ELR (cell line): ENCODE data around the gene ACSBG1.

Source experiments
- DNase-seq: peaks from one replicate; pipeline ENCODE4 v3.0.0-alpha.2; 2015; ENCODE audit warnings: low read depth

ACSBG1 gene

DNA sequence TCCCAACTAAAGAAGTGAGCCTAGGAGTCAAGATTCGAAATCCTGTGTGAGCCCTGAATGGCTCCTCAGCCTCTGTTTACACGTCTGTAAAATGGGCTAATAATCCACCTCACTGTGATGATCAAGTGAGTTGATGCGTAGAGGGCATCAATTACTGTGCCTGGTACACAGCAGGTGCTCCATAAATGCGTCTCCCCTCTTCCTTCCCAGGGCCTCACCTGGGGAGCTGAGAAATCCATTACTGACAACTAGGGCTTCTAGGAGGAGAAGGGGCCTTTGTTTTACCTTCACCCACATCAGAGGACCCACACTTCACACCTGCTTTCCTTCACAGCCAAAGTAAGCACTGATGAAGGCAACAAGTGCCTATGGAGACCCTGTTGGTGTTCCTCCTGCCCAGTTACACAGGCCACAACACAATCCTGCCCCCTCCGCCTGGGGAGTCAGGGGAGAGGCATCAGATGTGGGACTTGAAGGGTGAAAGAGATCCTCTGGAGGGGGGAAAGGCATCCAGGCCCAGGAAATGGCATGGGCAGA is 104.5 kb downstream of the ACSBG1 start:
- DNase-seq = no peak

GRCh38 chr15:78129077-78129750 is 105.2 kb downstream of the ACSBG1 start:
- DNase-seq = no peak

- DNase-seq = no peak
These were observed 106.5 kb downstream of the ACSBG1 start for GRCh38 chr15:78127882-78128281.

DNA sequence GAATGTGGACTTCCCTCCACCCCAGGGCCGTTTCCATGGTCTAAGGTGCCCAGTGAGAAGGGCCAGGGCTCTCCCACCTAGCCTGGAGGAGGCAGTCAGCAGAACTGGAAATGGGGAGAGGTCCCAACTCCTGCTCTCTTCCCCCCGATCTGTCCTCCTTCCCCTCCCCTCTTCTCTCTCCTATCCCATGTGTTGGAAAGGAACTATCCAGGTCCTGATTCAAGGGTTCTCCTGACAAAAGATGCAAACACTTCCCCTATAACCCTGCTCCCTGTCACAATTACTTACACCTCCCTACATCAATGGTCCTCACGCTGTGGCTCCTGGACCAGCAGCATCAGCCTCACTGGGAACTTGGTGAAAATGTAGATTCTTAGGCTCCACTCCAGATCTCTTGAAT is 109.1 kb downstream of the ACSBG1 start:
- DNase-seq = no peak

DNA sequence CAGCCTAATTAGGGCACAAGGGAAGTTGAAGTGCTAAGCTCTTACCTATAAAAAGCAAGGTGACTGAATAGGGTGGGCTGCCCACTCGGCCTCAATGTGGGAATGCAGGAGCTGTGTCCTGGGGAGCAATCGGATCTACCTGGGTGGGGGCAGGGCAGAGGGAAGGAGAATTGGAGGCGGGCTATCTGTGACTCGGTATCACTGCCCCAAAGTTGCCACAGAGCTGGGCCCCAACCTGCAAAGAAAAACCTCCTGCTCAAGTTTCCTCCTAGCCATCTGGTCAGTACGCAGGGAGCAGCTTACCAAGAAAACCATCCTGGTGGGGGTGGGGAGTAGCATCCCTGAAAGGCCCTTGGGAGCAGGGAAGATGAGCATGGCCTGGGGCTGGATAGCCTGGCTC is 113.8 kb downstream of the ACSBG1 start:
- DNase-seq = no peak
